Activated gamma-delta T cell (primary cell): ENCODE data around the gene MAGI2.
"Not testable (repeated sequence)": the region's sequence is repeated elsewhere in the genome, so short reads cannot be mapped to it uniquely, and the experiment has no call there.

Experiments used
- DNase-seq: peaks from one replicate; lab custom pipeline; 2025; lab: John Stamatoyannopoulos, UW

The MAGI2 gene

DNA sequence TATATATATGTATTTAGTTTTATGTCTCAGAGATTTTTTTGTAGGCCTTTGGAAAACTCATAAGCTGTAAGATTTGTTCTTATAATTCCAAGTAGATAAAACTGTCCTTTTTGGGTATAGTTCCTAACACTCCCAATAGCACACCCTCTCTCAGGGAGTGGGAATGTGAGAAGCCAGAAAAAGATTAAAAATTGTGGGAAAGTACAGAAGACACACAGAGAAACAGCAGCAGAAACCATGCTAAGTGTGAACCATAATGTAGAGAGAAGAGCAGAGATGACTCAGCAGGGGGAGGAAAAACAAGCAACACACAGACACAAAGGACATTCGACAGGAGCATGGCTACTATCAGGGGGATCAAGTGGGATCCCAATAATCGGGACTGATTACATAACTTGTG, 401.6 kb downstream of the MAGI2 start:
- DNase-seq = no peak

DNA sequence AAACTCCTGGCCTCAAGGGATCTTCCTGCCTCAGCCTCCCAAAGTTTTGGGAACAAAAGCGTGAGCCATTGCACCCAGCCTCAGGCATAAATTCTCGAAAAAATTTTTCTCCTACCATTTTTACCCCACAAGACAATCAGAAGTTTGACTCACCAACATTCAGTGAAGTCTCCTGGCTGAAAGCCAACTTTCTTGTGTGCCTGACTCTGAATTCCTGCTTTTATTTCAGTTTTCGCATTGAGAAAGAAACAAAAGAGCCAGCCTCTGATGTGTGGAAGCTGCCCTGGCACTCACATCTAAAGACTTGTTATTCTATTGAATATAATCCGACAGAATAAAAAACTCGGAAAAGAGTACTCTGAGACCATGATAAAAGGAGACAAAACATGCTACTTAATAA, 402.9 kb downstream of the MAGI2 start:
- DNase-seq = no peak

DNA sequence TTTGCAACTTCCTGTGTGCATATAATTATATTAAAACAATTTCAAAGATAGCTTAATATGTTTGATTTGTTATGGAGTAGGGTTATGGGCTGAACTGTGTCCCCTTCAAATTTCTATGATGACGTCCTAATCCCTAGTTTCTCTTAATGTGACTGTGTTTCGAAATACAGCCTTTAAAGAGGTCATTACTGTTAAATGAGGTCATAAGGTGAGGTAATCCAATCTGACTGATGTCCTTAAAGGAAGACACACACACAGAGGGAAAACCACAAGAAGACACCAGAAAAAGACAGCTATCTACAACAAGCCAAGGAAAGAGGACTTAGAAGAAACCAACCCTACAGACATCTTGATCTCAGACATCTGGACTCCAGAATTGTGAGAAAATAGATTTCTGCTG, 407.4 kb downstream of the MAGI2 start:
- DNase-seq = no peak

DNA sequence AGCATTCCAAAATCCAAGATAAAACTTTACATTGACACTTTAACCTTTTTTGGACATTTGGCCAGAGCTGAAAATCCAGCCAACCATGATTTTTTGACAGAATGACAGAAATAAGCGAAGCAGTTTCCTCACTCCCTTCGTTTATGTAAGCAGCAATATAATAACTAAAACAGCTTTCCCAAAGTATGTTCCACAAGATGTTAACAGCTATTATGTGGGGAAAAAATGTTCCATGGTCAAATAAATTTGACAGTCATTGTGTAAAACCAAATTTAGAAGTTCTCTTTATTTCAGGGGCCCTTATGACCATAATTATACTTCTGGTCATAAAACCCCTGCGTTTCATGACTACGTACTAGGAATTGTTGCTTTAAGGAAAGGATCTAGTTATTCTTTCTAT, 416.5 kb downstream of the MAGI2 start:
- no peak for DNase-seq

DNA sequence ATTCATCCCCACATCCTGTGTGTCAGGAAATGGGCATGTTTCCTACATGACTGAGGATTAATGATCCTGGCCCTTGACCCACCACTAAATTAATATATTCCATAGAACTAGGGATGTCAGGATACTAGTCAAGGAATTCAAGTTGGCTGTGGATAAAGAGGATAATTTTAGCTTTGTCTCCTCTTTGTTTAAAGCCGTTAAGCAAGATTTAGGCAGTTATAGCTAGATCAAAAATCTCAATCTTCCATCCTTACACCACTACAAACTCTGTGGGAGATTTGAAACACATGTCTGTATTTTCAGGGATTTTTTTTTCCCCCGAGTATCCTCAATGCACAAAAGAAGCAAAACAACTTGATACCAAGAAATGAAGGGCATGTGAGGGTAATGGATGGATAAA, 417.1 kb downstream of the MAGI2 start:
- DNase-seq = no peak

DNA sequence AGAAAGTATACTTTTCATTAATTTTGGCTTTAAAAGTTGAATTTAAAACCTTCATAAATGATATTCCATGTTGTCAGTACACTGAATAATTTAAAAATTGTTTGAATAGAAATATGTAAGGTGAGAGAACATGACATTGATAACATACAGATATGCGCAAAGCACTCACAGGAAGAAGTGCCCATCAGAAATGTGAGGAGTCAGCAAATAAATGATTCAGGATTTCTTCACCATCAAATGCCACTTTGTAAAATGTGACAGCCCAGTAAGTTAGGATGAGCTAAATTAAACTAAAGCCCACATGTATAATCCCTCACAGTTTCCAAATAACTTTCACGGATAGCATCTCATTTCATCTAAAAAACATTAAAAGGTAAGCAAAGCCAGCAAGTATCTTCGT, 417.6 kb downstream of the MAGI2 start:
- DNase-seq = no peak

DNA sequence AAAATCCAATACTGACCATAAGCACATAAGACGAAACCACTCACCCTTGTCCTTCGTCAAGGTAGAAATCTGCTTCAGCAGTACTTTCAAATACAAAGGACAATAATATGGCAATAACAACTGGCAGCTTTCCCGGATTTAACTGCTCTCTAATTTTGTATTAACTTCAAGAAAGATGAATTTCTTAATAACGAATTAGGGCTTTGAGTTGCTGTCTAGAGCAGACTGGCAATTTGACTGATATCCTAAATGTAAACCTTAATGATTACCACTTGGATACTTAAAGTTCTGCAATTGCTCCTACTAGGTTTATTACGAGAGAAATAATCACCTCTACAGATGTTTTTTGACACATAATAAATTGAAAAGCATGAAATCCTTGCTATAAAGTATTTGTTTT, 418.7 kb downstream of the MAGI2 start:
- no peak for DNase-seq

DNA sequence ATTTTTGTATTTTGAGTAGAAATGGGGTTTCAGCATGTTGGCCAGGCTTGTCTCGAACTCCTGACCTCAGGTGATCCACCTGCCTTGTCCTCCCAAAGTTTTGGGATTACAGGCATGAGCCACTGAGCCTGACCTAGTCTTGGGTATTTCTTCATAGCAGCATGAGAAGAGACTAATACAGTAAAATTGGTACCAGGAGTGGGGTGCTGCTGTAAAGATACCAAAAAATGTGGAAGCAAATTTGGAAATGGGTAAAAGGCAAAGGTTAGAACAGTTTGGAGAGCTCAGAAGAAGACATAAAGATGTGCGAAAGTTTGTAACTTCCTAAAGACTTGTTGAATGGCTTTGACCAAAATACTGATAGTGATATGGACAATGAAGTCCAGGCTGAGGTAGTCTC, 433.8 kb downstream of the MAGI2 start:
- DNase-seq = not testable (repeated sequence)

DNA sequence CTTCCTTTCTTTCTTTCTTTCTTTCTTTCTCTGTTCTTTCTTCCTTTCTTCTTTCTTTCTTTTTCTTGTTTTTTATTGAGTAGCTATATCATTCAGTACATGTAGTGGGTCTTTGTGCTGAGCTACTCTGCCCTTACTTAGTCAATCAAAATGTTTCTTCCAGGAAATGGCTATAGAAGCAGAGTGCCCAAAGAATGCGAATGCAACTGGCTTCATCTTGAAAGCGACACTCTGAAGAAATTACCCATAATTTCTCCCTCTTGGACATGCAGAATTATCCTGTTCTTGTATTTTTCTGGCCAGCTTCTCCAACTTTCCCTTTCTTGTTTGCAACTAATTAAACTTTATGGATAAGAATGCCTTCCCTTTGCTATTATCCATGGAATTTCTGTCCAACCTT, 441.5 kb downstream of the MAGI2 start:
- no peak for DNase-seq

DNA sequence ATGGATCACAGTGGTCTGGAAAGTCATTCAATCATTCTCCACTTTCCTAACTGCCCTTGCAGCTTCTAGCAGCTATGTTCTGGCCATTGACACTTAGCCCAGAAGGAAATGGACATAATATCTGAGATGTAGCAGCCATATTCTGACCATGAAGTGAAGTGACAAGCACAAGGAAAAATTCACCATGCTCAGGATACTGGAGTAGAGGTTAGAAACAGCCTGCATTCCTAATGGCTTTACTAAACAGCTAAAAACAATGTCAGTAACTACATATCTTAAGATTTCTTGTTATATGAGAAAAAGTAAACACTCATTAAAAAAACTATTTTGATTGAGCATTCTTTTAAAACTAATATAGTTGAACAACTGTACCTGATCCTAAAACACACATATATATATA, 443.8 kb downstream of the MAGI2 start:
- no peak for DNase-seq

DNA sequence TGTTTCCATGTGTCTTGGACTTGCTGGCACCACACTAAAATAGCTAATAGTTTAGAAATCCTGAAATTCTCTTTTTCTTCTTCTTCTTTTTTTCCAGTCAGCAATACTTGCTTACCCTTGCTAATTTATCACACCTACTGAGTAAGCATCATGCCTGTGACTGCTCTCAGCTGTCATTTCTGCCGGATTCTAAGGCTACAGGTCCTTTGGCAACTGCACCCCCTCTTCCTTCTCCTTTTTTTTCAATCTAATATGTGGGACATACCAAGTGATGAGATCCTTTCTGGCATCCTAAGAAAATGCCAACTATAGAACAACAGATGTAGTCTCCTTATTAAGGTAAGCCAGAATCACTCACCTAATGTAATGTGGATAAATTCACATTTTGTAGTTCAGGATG, 444.7 kb downstream of the MAGI2 start:
- DNase-seq = no peak

DNA sequence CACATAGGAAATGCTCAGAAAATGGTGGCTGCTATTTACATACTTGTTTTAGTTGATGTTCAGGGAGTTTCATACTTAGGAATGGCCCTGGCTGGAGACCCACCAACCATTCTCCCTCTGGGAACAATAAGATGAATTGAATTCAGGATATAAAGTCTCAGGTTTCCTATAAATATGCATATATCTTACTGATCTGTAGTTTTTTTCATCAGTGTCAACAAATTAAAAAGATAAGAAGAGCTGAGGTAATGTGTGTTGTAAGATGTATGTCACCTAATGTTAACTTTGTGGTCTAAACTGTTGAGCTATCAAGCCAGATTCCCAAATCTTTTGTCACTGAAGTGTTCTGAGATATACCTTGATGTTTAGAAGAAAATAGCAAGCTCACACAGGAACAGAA, 457.5 kb downstream of the MAGI2 start:
- no peak for DNase-seq

DNA sequence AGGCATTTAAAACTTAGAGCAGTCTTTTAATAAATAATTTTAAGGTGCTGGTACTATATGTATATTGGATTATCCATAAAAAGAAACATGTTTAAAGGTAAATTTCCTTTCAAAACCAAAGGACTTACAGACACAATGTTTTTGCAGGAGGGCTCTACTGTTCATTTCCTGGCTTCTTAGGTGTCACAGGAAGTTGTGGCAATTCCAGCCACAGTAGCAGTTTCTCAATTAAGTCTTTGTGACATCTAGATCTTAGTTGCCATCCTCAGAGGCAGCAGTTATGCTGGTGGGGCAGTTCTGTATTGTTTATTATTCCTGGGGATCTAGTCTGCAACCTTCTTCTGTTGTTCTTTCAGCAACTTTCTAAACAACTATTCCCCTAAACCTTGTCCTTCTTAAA, 460.1 kb downstream of the MAGI2 start:
- no peak for DNase-seq

DNA sequence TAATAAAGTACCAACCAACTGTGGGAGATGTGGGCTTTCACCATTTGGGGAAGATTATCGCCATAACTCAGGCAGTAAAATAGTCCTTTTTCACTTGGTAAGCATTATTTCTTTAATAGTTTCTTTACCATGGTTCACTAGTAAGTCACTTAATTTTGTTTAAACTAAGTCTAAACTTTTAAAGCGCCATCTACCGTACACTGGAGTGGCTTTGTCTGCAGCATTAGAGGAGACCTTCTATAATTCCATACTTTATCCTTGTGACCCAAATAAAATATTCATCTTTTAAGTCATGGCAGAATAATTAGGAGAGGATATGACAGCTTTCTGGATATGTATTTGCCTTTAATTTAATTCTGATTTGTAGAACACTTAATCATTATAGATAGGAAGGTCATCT, 468.0 kb downstream of the MAGI2 start:
- DNase-seq = no peak

DNA sequence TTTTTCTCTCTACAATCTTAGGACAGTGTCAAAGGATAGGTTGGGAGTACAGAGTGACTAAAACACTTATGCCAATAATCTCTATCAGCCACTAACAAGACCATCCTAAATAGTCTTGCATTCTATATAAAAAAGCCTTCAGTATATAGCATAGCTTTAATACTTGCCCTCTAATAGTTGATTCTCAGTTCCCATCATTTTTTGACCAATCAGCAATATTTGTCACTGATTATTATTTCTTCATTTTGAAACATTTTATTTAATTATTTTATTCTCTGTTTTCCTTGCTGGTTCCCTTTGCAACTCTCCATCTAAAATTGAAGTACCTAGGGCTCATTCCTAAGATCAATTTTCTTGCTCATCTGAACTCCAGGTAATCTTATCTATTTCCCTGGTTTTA, 470.0 kb downstream of the MAGI2 start:
- no peak for DNase-seq

DNA sequence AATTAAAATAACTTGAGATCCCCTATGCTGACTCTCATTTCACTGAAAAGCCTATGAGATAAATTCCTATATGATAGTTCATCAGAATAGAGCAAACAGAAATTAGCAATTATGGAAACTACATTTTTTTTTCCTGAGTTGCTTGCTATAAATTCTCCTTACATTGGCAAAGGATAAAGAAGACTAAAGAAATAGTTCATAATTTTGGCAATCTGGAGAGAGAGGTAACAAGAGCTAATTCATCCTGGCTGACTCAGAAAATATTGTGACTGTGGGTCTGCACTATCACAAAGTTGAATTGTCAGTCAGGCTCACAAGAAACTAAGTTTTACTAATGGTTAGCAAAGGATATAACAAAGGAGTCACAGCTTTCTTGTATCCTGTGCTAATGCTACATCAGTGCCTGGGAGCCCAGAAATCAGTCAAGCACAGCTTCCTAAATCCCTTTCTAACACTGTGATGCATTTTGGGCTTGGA, 483.0 kb downstream of the MAGI2 start:
- DNase-seq = no peak

DNA sequence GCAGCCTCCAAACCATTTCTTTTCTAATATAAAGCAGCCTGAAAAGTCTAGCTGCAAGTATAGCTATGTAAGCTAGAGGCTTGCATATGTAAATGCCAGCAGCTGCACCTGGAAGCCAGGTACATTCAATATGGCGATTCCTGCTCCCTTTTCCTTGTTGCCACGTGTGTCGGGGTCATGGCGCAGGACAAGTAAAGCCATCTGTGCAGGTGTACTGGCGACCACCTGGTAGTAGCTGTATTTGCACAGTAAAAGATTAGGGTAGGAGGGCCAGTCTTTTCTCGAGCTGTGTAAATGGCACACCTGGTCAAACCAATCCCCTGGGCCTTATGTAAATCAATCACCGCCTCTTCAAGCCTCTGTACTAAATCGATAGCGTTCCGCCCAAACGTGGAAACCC, 484.5 kb downstream of the MAGI2 start:
- DNase-seq = no peak

DNA sequence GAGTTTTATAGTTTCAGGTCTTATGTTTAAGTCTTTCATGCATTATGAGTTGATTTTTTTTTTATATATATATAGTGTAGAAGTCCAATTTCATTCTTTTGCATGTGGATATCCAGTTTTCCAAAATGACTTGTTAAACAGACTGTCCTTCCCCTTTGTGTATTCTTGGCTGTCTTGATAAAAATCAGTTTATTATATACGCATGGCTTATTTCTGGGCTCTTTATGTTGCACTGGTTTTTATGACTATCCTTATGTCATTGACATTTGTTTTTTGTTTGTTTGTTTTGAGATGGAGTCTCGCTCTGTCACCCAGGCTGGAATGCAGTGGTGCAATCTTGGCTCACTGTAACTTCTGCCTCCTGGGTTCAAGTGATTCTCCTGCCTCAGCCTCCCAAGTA, 485.9 kb downstream of the MAGI2 start:
- not testable (repeated sequence) for DNase-seq

DNA sequence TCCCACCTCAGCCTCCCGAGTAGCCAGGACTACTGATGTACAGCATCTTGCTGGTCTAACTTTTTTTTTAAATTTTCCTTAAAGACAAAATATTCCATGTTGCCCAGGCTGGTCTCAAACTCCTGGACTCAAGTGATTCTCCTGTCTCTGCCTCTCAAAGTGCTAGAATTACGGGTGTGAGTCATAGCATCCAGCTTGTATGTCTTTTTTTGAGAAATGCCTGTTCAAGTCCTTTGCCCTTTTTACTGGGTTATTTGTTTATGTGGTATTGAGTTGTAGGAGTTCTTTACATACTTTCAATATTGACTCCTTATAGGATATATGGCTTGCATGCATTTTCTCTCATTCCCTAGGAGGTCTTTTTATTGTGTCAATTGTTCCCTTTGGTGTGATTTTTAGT, 486.4 kb downstream of the MAGI2 start:
- no peak for DNase-seq

DNA sequence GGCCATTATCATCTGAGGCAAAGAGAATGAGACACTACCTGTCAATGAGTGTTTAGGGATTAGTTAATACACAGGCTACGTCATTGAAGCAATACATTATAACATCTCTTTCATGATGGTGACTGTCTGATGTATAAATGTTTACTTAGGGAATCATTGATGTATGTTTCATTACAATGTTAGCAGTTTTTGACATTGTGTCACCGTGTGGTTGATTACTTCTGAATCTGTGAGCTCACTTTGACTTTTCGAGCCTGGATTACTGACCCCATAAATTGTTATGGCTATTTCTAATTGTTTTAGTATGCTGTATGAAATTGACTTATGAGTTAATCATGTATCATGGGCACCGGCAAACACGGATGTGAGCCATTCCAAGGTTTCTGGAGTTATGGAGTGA, 494.0 kb downstream of the MAGI2 start:
- no peak for DNase-seq

DNA sequence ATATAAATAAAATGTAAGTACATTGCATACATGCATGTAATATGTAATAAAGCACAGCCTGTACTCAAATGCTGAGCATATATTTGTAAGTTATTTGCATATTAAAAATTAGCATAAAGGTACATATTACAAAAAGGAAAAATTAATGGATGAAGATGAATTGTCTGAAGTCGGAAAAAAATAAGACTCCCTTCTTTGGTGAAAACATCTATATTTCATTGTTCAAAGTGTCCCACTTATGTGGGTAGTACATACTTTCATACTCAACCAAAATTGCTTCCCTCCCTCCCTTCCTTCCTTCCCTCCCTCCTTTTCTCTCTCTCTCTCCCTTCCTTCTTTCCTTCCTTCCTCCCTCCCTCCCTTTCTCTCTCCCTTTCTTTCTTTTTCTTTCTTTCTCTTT, 498.1 kb downstream of the MAGI2 start:
- no peak for DNase-seq

DNA sequence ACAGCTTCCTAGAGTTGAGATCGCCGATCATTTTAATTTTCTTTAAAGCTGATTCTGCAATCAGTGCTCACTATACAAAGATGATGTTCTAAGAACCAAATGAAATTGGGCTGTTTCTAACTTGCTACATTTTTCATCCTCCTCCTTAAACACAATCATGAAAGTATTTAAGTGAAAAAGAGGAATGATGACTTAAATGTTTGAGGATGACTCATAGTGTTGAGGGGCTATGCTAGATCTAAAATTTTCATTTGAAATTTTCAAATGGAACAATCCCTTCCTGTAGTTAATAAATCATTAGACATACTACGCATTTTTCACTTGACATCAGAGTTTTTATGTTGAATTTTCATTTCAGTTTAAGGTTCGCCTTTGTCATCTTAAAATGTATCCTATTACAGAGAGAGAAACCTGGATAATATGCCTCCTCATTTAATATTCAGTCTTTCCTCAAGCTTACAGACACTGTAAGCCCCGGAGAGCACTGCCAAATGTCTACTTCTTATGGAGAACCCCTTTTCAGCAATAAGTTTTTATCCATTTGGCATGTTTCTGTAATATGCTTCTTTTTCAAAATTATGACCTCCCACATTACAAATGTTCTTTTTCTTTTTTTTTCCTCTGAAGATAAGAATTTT, 499.6 kb downstream of the MAGI2 start:
- no peak for DNase-seq

DNA sequence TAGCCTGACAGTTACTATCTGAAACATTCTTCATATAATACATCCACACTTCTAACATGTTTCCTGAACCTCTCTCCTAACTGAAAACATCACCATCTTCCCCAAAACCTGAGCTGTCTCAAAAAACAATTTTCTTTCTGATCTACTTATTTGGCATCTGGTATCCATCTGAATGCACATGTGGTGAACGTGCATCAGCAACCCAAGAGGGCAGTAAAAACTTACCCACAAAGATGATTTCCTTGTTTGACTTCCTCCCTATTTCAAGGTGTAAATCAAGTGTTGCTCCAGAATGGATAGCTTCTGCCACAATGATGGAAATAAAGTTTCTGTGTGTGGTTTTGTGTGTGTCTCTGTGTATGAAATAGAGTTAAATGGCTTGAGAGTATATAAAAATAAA, 500.4 kb downstream of the MAGI2 start:
- no peak for DNase-seq

DNA sequence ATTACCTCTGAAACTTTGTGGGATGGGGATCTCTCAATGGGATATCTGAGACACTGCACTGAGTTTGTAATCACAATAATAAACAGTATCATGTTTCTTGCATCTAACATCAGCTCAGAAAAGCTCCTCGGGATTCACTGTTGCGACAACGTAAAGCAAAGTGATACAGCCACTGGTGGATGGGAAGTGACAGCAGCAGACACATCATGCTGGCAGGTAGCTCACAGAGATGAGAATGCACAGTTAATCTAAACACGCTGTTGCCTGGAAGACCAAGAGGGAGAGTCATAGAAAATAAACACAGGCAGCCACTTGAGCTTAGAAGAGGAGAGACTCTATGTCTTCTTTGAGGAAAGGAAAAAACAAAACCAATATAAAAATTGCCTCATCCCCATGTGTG, 513.8 kb downstream of the MAGI2 start:
- DNase-seq = no peak

DNA sequence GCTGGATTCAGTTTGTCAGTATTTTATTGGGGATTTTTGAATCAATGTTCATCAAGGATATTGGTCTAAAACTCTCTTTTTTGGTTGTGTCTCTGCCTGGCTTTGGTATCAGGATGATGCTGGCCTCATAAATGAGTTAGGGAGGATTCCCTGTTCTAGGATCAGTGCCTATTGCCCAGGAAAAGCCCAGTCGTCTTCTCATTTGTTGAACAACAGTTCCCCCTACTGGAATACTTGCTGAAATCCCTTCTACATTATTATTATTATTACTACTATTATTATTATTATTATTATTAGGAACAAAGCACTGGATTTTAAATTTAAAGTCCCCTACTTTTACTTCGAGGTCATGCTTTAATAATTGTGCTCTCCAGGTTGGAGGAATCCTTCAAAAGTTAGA, 528.9 kb downstream of the MAGI2 start:
- DNase-seq = no peak
